Right ventricle myocardium inferior (tissue), 1 donor: ENCODE data around the gene NCKAP1. TPM values are rescaled to one million over a fixed set of nuclear protein-coding genes. Genes with fewer than 3 reads are reported as not detected.

Source experiments
- ATAC-seq: fragments of 200-7000 bp; cut with Tn5 transposase; one replicate; pipeline ENCODE4 v1.9.1; 2020; ENCODE audit warnings: mild to moderate bottlenecking, moderate library complexity
- DNase-seq: peaks from one replicate; pipeline ENCODE4 v3.0.0; 2021; ENCODE audit errors: missing footprints
- intact Hi-C: fragments of 100-400 bp; cut with DNase I; formaldehyde crosslinking; loops from one replicate; pipeline ENCODE4 v1.11.0; 2022
- total RNA-seq: library from RNA; stranded (reverse); fragmentation: NEBNext Ultra II Directional; extraction: Animal tissue kit (Norgen Biotek cat#: 25700); gene quantifications from one replicate; pipeline ENCODE4 v1.2.1, GENCODE V29; 2021
- donor health status: DM: no; HTN: yes; CAD: no; lungs with severe emphysema.

The NCKAP1 gene
- total RNA-seq, 1 donor from 2014 or later: 135 TPM

DNA sequence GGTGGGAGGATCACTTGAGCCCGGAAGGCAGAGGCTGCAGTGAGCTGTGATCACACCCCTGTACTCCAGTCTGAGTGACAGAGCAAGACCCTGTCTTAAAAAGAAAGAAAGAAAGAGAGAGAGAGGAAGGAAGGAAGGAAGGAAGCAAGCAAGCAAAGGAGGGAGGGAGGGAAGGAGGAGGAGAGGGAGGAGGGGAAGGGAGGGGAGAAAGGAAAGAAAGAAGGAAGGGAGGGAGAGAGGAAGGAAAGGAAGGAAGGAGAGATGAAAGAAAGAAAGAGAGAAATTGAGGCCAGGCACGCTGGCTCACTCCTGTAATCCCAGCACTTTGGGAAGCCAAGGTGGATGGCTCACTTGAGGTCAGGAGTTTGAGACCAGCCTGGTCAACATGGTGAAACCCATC lies 2.3 kb upstream of the NCKAP1 start:
- intact Hi-C loops: no loop called here
- DNase-seq (no peak), ATAC-seq (no peak)

DNA sequence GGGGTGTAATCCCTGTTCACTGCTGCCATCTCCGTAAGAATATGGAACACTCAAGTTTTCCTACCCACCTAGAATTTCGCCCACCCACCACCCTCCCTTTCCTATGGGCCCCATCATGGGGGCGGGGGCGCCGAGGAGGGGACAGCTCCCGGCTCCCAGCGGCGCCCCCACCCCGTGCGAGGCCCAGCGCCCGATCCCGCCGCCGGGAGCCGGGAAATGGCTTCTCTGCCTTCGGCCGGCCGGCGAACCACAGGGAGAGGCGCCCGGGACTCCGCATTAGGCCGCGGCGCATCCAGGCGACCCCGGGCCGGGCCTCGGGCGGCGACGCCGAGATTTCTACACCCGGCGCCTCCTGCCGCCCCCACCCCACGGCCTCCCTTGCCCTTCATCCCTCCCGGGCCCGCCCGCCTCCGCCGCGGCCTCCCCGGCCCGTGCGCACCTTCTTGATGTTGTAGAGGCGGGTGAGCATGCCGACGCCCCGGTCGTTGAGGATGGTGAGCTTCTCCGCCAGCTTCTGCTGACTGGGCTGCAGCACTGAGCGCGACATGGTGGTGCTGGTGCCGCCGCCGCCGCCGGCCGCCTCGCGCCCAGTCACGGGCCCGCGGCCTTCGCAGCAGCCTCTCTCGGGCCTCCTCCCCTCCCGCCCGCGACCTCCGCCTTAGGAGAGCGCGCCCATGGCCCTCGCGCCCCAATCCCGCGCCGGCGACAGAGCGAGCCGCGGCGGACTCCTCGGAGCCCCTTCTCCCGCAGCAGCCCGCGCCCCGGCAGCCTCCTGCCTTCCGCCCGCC lies 510 bp downstream of the NCKAP1 start:
- peak; percentile 76 for DNase-seq
- ATAC-seq: peak; percentile 66
- intact Hi-C loops: loop anchor here (2.0 to 5.0 kb wide), 3 partner anchors 35 to 87 kb away; partner anchors contain the start of genes DUSP19 and NUP35

DNA sequence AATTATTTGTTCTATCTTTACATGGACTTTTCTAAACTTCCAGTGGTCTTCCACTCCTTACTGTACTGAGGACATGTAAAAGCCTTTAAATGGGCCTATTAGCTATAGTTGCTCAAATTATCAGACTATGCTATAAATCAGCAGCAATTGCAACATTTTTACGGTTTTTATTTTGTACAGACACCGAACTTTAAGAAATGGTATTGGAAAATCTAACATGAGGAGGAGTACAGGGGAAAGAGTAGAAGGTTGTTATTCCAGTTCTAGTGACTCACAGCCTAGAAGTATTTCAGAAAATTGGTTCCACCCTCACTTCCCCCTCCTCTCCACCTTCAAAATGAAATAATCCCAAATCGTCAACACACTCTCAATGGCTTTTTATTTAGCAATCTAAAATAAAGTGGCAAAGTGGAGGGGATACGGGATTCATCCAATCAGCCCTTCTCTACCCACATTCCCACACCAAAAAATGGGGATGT lies 1.1 kb downstream of the NCKAP1 start:
- DNase-seq: no peak
- intact Hi-C loops: loop anchor here (5.0 kb wide), 1 partner anchor 35 kb away; no protein-coding TSS in a partner anchor
- ATAC-seq: no peak

DNA sequence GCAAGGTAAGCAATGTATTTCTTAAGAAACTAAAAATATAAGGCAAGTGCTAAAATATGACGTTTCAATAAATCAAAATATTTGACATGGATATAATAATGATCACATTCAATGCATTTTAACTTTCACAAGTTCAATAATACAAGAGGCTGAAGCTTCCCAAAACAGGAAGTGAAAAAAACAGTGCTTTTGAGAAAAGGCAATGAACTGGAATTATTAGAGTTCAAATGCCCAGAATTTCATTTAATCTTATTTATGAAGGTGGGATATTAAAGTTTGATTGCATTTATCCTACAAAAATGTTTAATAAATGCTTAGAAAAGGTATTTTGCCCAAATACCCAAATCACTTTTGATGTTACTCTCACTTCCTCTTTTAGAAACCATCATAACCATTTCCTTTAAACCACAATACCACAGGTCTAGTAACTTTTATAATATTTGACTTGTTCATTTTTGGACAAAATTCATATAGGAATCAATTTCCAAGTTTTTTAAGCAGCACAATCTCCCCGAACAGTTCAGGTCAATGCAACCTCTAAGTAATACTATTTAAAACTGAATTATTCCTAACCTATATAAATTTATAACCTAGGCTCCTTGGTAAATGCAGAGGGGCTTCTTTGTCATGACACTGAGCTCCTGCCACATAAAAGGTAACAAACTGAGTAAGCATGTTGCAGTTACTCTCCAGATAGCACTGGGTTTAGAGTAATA lies 2.1 kb downstream of the NCKAP1 start:
- ATAC-seq (no peak), DNase-seq (no peak)
- intact Hi-C loops: loop anchor here (5.0 kb wide), 1 partner anchor 34 kb away; no protein-coding TSS in a partner anchor

DNA sequence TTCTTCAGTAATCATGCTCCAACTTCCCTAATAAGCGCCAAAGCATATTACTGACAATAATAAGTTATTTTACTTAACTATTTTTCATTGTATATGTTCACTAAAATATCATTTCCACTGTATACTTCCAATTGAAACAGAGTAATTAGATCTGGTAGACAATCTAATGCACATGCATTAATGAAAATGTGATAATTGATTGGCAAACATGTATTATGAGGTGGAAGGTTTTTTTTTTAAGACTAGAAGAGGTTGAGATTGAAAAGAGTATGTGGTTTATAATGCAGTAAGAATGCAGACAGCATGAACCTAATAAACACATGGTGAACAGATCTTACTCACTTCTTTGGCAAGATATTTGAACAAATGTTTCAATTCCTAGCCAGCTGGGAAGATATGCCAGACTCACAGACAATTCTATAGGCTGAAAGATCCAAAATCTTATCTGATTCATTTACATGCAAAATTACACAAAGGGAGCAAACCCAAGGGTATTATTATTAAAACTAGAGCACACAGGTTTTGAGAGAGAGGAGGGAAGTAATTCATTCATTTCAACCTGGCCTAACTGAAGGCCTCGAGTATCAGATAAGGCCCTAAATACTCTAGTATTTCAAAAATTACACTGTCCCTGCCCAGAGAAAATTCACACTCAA lies 2.8 kb downstream of the NCKAP1 start:
- ATAC-seq: no peak
- intact Hi-C loops: loop anchor here (5.0 kb wide), 1 partner anchor 33 kb away; no protein-coding TSS in a partner anchor

DNA sequence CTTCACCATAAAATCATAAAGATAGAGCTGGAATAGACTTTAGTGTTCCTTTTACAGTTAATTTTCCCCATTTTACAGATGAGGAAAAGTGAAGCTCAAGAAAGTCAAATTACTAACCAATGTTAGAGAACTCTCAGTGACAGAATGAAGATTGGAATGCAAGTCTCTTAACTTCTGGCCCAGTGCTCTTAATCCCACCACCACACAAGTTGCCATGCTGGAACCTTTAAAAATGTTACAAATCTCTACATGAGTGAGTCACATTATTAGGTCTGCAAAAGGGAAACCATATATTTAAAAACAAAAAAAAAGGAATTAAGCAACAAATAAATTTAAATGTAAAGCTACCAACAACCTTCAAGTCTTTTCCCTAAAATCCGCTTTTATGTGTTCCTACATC lies 3.5 kb downstream of the NCKAP1 start:
- DNase-seq: no peak
- intact Hi-C loops: loop anchor here (5.0 kb wide), 1 partner anchor 33 kb away; no protein-coding TSS in a partner anchor
- ATAC-seq: no peak

More for the DNA sequence above, 2.8 kb downstream of the NCKAP1 start:
- no peak for DNase-seq

DNA sequence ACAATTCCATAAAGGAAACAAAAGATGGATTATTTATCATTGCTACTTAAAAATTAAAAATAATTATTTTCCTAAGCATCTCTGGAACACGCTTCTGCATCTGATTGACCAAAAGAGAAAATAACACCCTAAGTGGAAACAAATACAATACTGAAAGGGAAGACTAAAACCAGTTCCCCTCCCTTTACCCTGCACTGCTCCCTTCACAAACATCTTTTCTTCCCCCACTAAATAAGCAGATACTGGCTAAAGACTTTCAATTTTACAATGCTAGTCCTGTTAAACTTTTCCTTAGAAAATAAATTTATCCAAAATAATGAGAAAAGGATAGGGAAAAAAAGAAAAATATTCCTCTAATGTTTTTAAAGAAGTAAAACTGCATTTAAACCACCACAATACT lies 4.3 kb downstream of the NCKAP1 start:
- DNase-seq (no peak), ATAC-seq (no peak)
- intact Hi-C loops: no loop called here

DNA sequence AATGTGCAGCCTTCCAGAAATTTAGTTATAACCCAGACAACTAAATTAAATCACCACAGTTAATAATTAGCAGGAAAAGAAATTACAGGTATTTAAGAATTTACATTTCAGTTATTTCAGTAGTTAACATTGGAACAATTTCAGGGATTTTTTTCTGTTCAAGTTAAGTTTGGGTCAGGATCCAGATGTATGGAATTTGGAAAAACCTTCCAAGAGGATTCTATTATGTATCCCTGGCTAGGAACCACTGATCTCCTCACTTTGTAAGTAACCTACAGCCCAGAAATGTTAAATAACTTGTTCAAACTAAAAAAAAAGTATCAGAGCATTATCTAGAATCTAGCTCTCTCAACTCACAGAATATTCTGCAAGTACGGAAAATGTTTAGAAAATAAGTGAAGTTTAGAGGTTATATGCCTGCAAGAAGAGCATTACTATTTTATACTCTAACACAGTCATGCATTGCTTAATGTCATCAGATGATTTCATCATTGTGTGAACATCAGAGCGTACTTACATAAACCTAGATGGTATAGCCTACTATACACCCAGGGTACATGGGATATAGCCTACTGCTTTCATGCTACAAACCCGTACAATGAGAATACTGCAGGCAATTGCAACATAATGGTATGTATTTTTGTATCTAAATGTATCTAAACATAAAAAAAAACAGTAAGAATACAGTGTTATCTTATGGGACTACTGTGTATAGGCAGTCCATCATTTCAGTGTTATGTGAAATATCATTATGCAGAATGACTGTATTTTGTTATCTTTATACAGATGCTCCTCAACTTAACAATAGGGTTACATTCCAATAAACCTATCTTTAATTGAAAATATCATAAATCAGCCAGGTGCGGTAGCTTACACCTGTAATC lies 6.1 kb downstream of the NCKAP1 start:
- intact Hi-C loops: no loop called here
- ATAC-seq (no peak), DNase-seq (no peak)

DNA sequence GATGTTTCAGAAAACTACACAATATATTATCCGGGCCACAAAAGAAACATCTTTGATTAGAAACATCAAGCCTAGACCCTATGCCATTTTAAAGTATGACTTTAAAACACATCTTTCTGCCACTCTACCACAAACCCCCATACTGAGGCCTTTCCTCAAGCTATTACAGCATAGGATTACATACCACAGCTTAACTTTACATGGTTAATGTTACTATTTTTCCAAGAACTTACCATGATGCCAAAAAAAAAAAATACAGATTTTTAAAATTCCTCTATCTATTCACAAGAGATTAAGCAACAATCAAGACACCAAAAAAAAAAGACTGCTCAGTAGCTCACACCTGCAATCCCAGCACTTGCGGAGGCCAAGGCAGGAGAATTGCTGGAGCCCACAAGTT lies 9.0 kb downstream of the NCKAP1 start:
- no peak for ATAC-seq
- intact Hi-C loops: no loop called here

DNA sequence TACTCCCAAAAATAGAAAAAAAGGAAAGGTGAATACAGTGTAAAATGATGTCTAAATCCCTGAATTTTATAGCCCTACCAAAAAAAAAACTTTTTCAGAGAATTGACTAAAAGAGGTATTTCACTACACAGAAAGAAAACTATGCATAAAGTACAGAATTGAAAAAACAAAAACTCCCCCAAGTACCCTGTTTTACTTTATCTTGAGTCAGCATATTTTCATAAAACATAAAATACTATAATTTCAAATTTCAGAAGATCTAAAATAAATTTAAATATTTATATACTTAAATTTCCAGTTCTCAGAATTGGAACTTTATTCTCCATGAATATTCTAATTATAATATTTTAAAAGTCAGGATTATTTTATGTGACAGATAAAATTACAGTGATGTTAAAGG lies 10.1 kb downstream of the NCKAP1 start:
- no peak for DNase-seq
- intact Hi-C loops: no loop called here
- ATAC-seq: no peak

More for the DNA sequence above, 9.0 kb downstream of the NCKAP1 start:
- DNase-seq: no peak

DNA sequence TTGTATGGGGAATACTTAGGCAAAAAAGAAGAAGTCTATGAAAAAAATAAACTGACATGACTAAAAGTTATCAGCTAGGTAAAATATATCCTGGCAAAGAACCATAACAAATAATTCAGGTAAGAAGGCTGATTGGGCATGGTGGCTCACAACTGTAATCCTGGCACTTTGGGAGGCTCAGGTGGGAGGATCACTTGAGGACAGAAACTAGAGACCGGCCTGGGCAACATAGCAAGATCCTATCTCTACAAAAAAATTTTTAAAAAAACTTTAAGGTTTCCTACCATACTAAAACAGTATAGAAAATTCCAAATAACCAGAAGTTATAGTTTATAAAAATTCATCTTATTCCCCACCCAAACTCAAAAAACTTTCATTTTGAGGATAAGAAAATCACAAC lies 10.8 kb downstream of the NCKAP1 start:
- no peak for DNase-seq
- intact Hi-C loops: no loop called here
- ATAC-seq: no peak

DNA sequence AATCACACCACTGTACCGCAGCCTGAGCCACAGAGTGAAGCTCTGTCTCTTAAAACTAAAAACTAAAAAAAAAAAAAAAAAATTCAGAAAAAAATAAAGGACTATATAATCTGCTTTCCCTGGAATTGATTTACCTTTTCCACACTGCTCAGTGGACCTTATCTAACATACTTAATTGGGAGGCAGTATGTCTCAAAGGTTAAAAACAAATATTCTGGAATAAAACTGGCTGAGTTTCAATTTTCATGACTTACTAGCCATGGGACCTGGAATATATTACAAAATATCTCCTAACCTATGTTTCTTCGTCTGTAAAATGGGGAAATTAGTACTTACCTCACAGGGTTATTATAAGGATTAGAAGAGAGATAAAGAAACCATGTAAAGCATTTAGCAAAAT lies 11.8 kb downstream of the NCKAP1 start:
- intact Hi-C loops: loop anchor here (1.0 kb wide), 1 partner anchor 42 kb away; no protein-coding TSS in a partner anchor
- DNase-seq: no peak
- ATAC-seq: no peak

DNA sequence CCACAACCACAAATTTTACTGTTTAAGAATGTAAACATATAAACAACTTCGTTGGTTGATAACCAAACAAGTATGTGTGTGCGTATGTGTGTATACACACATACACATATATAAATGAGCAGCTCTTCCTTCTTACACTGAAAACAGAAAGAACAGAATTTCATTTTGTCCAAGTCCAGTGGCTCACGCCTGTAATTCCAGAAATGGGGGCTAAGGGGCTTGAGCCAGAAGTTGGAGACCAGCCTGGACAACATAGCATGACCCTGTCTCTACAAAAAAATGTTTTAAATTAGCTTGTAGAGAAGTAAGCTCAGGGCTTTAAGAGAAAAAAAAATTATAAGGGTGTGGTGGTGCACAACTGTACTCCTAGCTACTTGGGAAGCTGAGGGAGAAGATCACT lies 12.3 kb downstream of the NCKAP1 start:
- ATAC-seq (no peak), DNase-seq (no peak)
- intact Hi-C loops: loop anchor here (1.0 kb wide), 1 partner anchor 42 kb away; no protein-coding TSS in a partner anchor

DNA sequence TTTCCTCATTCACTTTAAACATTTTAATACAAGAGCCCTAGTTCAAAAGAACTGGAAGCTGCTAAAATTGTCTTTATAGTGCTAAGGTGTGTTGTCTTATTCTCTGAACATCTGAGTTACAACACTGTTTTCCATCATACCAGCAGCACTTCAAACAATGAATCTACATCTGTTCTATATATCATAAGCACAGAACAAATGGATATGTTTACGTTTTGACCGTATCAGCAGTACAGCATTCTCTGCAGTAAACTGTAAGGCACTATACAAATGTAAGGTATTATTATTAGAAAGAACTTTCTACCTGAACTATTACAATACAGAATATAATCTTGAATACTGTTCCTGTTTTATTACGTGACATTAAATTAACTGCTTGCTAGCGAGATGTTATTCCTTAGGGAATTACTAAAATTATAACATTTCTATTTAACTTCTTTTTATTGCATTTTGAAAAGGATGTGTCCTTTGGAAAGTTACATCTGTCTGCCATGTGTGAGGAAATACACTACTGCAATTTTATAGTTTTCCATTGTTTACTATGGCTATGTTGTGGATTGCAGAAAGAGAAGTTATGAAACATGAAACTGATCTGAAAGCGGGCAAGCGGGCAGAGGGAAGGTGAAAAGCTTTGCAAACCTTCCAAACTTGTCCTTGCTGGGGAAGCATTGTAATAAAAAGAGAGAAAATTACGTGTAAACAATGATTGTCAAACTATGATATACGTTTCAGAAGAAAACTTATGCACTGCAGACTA lies 13.7 kb downstream of the NCKAP1 start:
- ATAC-seq (no peak), DNase-seq (no peak)
- intact Hi-C loops: no loop called here

DNA sequence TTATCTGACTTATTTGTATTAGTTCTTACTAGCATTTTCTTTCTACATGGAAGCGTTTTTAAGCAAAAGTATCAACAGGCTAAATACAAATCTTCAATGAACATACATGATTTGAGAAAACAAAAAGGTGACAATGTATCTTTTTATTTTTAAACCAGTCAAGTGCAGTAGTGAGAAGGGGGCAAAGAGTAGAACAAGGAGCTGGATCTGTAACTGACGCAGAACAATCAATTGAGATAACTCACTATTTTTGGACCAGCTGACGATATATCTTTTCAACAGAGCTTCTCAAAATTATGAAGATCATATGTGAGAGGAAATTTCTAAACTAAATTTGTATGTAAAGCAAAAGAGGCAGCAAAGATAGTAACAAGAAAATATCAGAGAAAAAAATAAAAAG lies 15.5 kb downstream of the NCKAP1 start:
- no peak for ATAC-seq
- no peak for DNase-seq
- intact Hi-C loops: no loop called here

DNA sequence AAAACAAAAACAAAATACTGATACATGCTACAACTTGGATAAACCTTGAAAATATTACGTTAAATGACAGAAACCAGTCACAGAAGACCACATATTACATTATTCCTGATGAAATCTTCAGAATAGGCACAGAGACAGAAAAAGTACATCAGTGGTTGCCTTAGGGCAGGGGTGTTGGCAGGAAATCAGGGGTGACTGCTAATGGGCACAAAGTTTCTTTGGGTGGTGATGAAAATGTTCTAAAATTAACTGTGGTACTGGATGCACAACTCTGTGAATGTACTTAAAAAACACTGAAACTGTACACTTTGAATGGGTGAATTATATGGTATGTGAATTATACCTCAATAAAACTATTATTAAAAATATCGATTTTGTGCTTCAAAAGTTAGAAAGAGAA lies 16.6 kb downstream of the NCKAP1 start:
- DNase-seq: no peak
- ATAC-seq: no peak
- intact Hi-C loops: no loop called here

DNA sequence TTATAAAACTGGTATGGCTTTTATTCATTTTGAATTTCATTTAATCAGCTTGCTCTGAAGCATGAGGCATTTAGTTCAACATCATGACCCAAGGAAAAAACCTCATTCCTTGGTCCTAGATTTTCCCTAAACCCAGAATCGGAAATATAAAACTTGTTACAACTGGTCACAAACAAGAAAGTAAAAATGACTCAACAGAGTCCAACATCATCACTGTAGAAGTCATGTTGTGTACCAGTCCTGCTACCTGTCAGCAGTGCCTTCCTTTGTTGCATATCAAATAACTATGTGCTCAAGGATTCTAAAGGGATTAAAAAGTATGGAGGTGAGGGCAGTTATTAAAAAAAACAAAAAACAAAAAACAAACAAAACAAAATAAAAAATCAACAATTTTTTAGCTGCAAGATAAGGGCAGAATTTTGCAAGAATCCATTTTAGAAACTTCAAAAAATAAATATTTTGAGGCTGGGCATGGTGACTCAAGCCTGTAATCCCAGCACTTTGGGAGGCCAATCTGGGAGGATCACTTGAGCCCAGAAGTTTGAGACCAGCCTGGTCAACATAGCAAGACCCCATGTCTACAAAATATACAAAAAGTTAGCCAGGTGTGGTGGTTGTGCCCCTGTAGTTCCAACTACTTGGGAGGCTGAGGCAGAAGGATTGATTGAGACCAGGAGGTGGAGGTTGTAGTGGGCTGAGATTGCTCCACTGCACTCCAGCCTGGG lies 18.4 kb downstream of the NCKAP1 start:
- no peak for DNase-seq
- intact Hi-C loops: no loop called here
- ATAC-seq: no peak
